Left lobe of liver (tissue), 2 donors: Measurements from ENCODE around the gene AFF3. TPM values are rescaled to one million over a fixed set of nuclear protein-coding genes. Genes with fewer than 3 reads are reported as not detected.
A peak's percentile ranks its signal among the peaks of the same experiment; 100 is the strongest.
"Not testable (repeated sequence)": the region's sequence is repeated elsewhere in the genome, so short reads cannot be mapped to it uniquely, and the experiment has no call there.

ENCODE experiments used
- ATAC-seq: fragments of 200-7000 bp; cut with Tn5 transposase; one replicate; pipeline ENCODE4 v1.9.1; 2020; ENCODE audit warnings: mild to moderate bottlenecking, moderate library complexity
- DNase-seq: peaks from one replicate; pipeline ENCODE4 v3.0.0-alpha.2; 2020; ENCODE audit warnings: low spot score
- total RNA-seq: library from RNA; stranded (reverse); gene quantifications from one replicate; pipeline ENCODE4 v1.2.1, GENCODE V29; 2021
- donor health status: DM: no; HTN: no; CAD: no; lungs with moderate emphysema.
- donor health status: DM: no; HTN: yes; CAD: no.

AFF3 gene
- total RNA-seq, 1 donor from 2014 or later: 2.3 TPM

GRCh38 chr2:100107906-100108647, 34.3 kb downstream of the AFF3 start:
- DNase-seq (no peak), ATAC-seq (no peak)

GRCh38 chr2:100107440-100107839, 35.0 kb downstream of the AFF3 start:
- no peak for DNase-seq
- ATAC-seq: no peak

GRCh38 chr2:100106460-100106859, 35.9 kb downstream of the AFF3 start:
- ATAC-seq (no peak), DNase-seq (no peak)

- no peak for ATAC-seq
- DNase-seq: no peak
These were observed 36.7 kb downstream of the AFF3 start for GRCh38 chr2:100105678-100106054.

DNA sequence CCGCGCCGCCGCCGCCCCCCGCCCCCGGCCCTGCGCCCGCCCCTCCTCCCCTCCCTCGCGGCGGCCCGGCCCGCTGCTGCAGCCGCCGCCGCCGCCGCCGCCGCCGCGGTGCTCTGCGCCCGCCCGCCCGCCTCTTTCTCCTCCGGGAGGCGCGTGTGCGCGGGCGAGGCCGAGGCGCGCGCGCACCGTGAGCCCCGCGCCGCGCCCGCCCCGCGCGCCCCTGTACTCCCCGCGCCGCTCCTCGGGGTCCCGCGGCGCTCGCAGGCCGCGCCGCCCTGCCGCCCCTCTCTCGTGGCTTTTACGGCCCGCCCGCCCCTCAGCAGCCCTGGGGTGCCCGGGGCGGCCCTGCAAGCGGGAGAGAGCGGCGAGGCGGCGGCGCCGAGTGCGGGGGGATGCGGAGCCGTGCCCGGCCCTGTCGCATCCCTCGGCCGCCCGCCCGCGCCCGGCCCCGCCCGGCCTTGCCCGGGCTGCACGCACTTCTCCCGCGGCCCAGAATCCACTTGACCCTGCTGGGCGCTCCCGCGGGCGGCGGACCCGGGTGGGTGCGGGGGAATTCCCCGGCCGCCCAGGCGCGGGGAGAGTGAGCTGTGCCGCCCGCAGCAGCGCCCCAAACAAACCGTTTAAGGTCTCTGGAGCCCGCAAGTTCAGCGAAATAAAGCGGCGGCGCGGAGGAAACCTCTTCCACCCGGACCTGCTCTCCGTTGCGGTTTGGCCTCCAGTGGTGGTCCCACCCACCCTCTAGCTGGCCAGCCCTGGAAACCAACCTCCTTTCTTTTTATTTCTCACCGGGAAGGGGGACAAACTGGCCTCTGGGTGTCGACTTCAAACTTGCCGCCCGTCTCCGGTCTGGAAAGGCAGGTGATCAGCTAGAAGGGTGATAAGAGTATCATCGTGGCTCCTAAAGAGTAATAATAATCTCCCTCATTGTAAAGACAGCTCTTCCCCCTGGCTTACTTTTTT, 37.4 kb downstream of the AFF3 start:
- DNase-seq (no peak), ATAC-seq (peak; percentile 83)

- DNase-seq: not testable (repeated sequence)
- peak; percentile 73 for ATAC-seq
These were observed 38.1 kb downstream of the AFF3 start for GRCh38 chr2:100104265-100104664.

DNA sequence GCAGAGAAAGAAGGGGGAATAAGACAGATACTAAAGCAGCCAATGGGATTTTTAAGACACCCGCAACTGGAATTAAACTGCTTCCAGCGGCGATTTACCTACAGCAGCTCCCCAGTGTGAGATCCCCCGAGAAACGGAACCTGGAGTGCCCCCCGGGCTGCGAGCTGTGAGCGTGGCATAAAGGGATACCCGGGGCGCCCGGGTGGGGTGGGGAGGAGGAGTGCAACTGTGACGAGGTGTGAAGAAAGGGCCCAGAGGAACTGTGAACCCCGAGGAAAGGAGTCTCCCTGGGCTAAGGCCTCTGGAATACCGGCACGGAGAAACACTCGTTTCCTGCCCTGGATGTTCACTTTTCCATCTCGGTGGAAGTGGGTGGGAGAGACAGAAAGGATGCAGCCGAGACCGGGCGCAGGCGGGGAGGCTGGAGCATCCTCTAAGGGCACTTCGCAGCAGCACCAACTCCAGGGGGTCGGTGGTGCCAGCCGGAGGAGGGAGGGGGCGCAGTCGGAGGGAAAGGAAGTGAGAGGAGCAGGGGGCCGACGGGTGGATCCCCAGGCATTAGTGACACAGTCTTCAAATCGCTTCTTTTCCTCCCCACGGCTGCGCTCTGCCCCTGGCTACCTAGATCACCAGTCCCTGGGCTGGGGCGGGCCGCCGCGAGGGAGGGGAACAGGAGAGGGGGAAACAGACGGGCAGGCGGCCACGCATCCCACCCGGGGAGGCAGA, 38.7 kb downstream of the AFF3 start:
- ATAC-seq: peak; percentile 24
- not testable (repeated sequence) for DNase-seq

- not testable (repeated sequence) for DNase-seq, ATAC-seq
These were observed 39.8 kb downstream of the AFF3 start for GRCh38 chr2:100102466-100103180.

DNA sequence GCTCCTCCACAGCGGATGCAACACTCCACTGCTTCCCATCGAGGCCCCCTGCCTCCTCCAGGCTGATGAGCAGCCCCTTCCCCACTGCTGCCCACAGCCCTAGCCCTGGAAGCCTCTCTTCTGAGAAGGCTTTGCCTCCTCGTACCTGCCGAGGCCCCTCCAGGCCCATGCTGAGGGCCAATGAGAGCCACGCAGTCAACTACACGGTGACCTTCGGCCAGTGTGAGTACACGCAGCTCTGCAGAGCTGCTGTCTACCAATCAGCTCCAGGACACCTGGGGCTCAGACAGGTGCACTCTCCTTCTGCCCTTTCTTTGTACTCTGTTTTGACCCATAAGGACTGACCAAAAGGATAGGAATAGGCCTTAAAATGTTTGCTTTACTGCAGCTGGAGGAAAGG, 43.5 kb downstream of the AFF3 start:
- DNase-seq, ATAC-seq: not testable (repeated sequence)

DNA sequence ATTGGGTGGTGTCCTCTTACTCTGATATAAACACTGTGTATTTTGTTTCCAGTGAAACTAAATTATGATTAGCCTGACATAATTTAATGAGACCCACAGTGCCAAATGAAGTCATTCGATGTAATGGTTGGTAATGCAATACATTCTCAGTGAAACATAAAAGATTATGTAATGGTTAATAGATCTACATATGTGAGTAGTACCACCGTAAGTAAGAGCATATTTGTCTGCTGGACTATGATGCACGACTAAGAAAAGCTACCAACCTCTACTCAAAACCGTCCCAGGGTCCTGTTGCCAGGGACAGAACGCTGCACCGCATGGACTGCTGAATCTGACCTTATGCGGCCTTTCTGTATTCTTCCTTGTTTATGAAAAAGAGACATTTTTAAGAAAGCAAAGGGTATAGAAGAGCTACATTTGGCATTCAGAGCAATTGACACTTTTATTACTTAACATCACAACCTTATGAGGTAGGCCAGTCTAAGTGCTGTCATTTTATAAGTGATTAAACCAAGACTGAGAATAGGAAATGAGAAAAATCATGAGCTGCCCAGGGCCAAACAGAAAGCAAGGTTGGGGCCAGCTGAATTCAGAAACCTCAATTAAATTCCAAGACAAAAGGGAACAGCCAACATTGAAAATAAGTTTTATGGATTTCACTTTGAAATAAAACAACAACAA, 44.6 kb downstream of the AFF3 start:
- DNase-seq, ATAC-seq: not testable (repeated sequence)

DNA sequence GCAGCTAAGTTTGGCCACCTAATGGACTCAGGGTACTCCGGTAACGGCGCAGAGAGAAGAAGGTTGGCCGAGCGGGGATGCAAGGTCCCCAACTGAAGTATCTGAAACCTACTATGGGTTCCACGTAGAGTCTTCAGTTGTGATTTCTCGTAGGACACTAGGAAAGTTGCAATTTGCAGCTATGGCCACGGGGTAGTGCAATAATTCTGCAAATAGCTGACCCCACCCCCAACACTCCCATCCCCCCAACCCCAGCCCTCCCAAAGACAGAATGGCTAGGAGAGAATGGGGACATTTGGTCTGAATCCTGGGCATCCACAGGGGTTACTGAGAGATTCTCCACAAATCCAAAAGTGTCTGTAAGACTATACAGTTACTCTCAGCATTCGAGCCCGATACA, 46.5 kb downstream of the AFF3 start:
- DNase-seq, ATAC-seq: not testable (repeated sequence)

DNA sequence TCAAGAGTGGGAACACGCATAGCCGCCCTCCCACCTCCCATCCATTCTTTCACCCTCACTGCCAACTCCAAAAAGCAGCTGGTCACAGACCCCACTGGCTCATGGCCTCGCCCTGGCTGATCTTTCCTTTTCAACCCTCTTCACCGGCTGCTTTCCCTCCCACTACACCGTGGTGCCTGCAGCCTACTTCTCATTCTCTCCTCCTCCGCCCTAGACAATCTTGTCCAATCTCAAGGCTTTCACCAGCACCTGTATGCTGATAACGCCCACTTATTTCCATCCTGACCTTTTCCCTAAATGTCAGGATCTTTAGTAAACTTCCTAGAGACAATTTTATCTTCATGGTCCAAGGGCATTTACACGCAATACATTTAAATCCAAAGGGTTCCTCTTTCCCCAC, 50.6 kb downstream of the AFF3 start:
- not testable (repeated sequence) for ATAC-seq, DNase-seq

DNA sequence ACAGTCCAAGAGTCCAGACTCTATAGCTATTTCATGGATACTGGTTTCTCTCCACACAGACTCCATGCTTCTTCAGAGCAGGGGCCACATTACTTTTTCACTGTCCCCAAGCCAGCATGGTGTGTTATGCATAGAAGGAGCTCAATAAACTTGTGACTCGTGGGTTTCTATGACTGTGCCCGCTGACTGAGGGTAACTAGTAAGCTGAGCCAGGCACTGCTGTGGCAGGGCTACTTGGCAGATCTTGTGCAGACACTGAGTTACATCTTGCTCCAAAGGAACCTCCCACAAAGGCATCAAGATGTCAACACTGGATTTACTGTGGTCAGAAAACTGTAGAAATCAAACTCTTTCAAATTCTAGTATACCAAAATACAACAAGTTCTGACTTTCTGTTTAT, 56.6 kb downstream of the AFF3 start:
- DNase-seq, ATAC-seq: not testable (repeated sequence)

DNA sequence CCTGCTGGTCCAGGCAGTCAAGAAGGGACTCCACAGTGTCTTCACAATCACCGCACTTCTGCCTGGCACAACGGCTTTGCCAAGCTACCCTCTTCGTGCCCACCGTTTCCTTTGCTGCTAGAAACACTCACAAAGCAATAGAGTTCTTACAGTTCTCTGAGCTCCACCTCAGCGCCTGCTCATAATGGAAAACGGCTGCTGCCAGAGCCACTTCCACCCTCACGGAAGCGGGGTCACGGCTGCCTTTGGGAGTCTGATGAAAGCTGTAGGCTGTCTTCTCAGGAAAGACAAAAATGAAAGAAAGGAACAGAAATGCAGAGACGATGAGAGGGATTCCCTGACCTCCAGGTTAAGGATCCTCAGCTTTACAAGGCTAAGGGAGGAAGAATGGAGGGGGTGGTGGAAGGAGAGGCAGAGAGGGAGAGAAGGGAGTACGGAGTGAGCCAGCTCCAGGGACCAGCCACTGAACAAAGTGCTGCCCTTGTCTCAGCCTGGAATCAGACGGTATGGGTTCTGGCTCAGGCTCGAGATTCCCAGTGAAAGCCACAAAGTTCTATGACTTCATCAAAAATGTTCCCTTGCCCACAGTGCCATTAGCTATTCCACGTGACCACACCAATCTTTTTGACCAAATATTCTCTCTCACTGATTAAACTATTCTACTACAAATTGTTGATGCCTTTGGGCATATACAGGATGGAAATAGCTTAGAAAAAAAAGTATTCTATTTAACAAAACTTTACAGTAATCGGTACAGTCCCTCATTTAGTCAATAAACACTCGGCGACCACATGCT, 58.8 kb downstream of the AFF3 start:
- not testable (repeated sequence) for ATAC-seq, DNase-seq

- DNase-seq: not testable (repeated sequence)
- peak; percentile 92 for ATAC-seq
These were observed 60.0 kb downstream of the AFF3 start for GRCh38 chr2:100082302-100082978.

- DNase-seq: no peak
- ATAC-seq: no peak
These were observed 64.5 kb downstream of the AFF3 start for GRCh38 chr2:100077935-100078334.

DNA sequence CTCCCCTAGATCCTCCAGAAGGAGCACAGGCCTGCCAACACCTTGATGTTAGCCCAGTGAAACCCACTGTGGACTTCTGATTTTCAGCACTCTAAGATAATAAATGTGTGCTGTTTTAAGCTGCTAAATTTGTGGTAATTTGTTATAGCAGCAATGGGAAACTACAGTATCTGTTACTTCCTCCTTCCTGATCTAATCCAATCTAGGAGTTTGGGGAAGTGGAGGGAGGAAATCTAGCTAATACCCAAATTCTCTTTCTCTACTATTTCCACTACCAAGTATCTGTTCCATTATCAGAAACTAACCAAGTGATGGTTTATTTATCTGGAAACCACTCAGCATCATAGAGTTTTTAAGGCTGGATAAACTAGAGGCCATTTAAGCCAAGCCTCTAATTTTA, 64.9 kb downstream of the AFF3 start:
- DNase-seq (no peak), ATAC-seq (no peak)

- DNase-seq: no peak
- ATAC-seq: no peak
These were observed 66.9 kb downstream of the AFF3 start for GRCh38 chr2:100075532-100075931.
